B cell (primary cell): ENCODE data around the gene KLK1. TPM values are rescaled to one million over a fixed set of nuclear protein-coding genes. Genes with fewer than 3 reads are reported as not detected.
A peak's percentile ranks its signal among the peaks of the same experiment; 100 is the strongest.

Source experiments
- ATAC-seq: fragments of 200-7000 bp; cut with Tn5 transposase; one replicate; pipeline ENCODE4 v1.10.0; 2021; ENCODE audit warnings: low read depth, mild to moderate bottlenecking, moderate number of reproducible peaks, moderate library complexity
- CTCF ChIA-PET: fragments of 350-600 bp; sonication (Branson Sonifier 250); formaldehyde crosslinking; loops from one replicate; lab custom pipeline; 2021; ENCODE audit warnings: antibody characterized with exemption, inconsistent platforms; lab: Charles Lee
- POLR2A ChIA-PET: fragments of 350-600 bp; sonication (Branson Sonifier 250); formaldehyde crosslinking; loops from one replicate; lab custom pipeline; 2021; ENCODE audit warnings: antibody characterized with exemption; lab: Charles Lee
- DNase-seq: peaks from one replicate; pipeline ENCODE4 v3.0.0; 2013
- H2AFZ ChIP-seq: 2 replicates; pipeline ENCODE4 v1.6.1; 2012; ENCODE audit warnings: mild to moderate bottlenecking, low read depth, low read length; ENCODE audit not compliant: insufficient read depth, poor library complexity, severe bottlenecking
- H3K27ac ChIP-seq, 2 donors: 1 replicate in 1 of 2; 2 replicates in 1 of 2; pipeline ENCODE4 v1.5.1; 2012 to 2013; ENCODE audit warnings: low read length in 2 of 2, mild to moderate bottlenecking in 2 of 2, moderate library complexity in 1 of 2
- H3K27me3 ChIP-seq, 4 experiments: fragments of 200-600 bp in 1 of 4; sonication (generic) in 1 of 4; replicated peaks in 1 of 4; 1 replicate in 2 of 4; 2 replicates in 2 of 4; pipeline versions ENCODE4 v1.6.1 to v1.7.0; 2013 to 2016; ENCODE audit warnings: low read length in 3 of 4, mild to moderate bottlenecking in 2 of 4, mixed read lengths in 1 of 4, moderate library complexity in 1 of 4; ENCODE audit not compliant: insufficient read depth in 4 of 4, control insufficient read depth in 3 of 4; ENCODE audit errors: control extremely low read depth in 1 of 4
- H3K36me3 ChIP-seq, 2 experiments: replicated peaks in 1 of 2; 1 replicate in 1 of 2; 2 replicates in 1 of 2; pipeline versions ENCODE4 v1.6.1 to v1.7.1; 2013; ENCODE audit warnings: low read length in 1 of 2; ENCODE audit not compliant: insufficient read depth in 2 of 2, control insufficient read depth in 1 of 2; ENCODE audit errors: control extremely low read depth in 1 of 2, extremely low read depth in 1 of 2
- H3K4me1 ChIP-seq, 2 donors: fragments of 200-600 bp in 1 of 2; sonication (generic) in 1 of 2; 1 replicate in 1 of 2; 2 replicates in 1 of 2; pipeline versions ENCODE4 v1.5.1 to v1.6.1; 2013 to 2017; ENCODE audit warnings: low read length in 2 of 2; ENCODE audit not compliant: control insufficient read depth in 2 of 2, insufficient read depth in 2 of 2
- H3K4me2 ChIP-seq: replicated peaks from 2 replicates; pipeline ENCODE3; 2012; ENCODE audit warnings: mild to moderate bottlenecking, low read depth, low read length; ENCODE audit not compliant: poor library complexity, severe bottlenecking
- H3K4me3 ChIP-seq, 5 experiments: fragments of 200-600 bp in 1 of 5; sonication (generic) in 1 of 5; 1 replicate in 3 of 5; 2 replicates in 2 of 5; pipeline versions ENCODE4 v1.5.1 to v1.7.0; 2011 to 2016; ENCODE audit warnings: low read length in 4 of 5, mild to moderate bottlenecking in 4 of 5, low read depth in 2 of 5, control low read depth in 1 of 5, moderate library complexity in 1 of 5; ENCODE audit not compliant: insufficient read depth in 1 of 5; ENCODE audit errors: control extremely low read depth in 1 of 5, extremely low read depth in 1 of 5
- H3K79me2 ChIP-seq: fragments of 200-600 bp; sonication (generic); one replicate; pipeline ENCODE4 v1.6.0; 2016; ENCODE audit warnings: low read length; ENCODE audit not compliant: control insufficient read depth, insufficient read depth
- H3K9ac ChIP-seq: fragments of 200-600 bp; sonication (generic); 2 replicates; pipeline ENCODE4 v1.6.1; 2017; ENCODE audit warnings: mild to moderate bottlenecking, low read length, moderate library complexity
- H3K9me3 ChIP-seq, 3 donors: one replicate each; pipeline versions ENCODE4 v1.6.1 to v1.7.1; 2013; ENCODE audit warnings: low read length in 2 of 3; ENCODE audit not compliant: control insufficient read depth in 2 of 3, insufficient read depth in 1 of 3; ENCODE audit errors: control extremely low read depth in 1 of 3
- H4K20me1 ChIP-seq: 2 replicates; pipeline ENCODE4 v1.6.0; 2012; ENCODE audit warnings: mild to moderate bottlenecking, low read length; ENCODE audit not compliant: insufficient read depth, control insufficient read depth, poor library complexity, severe bottlenecking
- H3K27ac Mint-ChIP-seq: one replicate; pipeline ENCODE4 v1.8.0; 2021; ENCODE audit warnings: mixed read lengths
- H3K27me3 Mint-ChIP-seq: one replicate; pipeline ENCODE4 v1.8.0; 2021; ENCODE audit warnings: mixed read lengths
- H3K4me1 Mint-ChIP-seq: one replicate; pipeline ENCODE4 v1.8.0; 2021; ENCODE audit warnings: mixed read lengths
- H3K4me3 Mint-ChIP-seq: one replicate; pipeline ENCODE4 v1.8.0; 2021; ENCODE audit warnings: mixed read lengths
- H3K9me3 Mint-ChIP-seq: one replicate; pipeline ENCODE4 v1.8.0; 2022; ENCODE audit warnings: mixed read lengths; ENCODE audit not compliant: insufficient read depth
- CTCF ChIP-seq: fragments of 200-600 bp; IDR thresholded peaks from one replicate; pipeline ENCODE4 v1.8.0; 2022; ENCODE audit warnings: antibody characterized with exemption, mild to moderate bottlenecking
- EZH2 ChIP-seq: IDR thresholded peaks from 2 replicates; pipeline ENCODE4 v1.6.1; 2012; ENCODE audit warnings: borderline replicate concordance, low read depth, mild to moderate bottlenecking, moderate library complexity, low read length; ENCODE audit not compliant: insufficient read depth, poor library complexity, severe bottlenecking
- WGBS: methylation state at CpG from one replicate; pipeline ENCODE4 v1.1.5; 2013; ENCODE audit warnings: missing lambda C conversion rate; ENCODE audit not compliant: insufficient coverage; 5-methylcytosine and 5-hydroxymethylcytosine counted together
- intact Hi-C: fragments of 100-400 bp; cut with micrococcal nuclease; formaldehyde crosslinking; loops from one replicate; pipeline ENCODE4 v1.10.0; 2022
- polyA plus RNA-seq: library from polyadenylated mRNA; depleted of rRNA; stranded (reverse); fragments of >200 nt; gene quantifications from 2 replicates; pipeline ENCODE4 v1.2.3, GENCODE V29; 2012
- total RNA-seq, 2 donors: library from RNA; stranded (reverse); fragments of 120-200 nt in 1 of 2; gene quantifications; 1 replicate in 1 of 2; 2 replicates in 1 of 2; pipeline versions ENCODE4 v1.2.3 to v1.2.4, GENCODE V29; 2013 to 2022

The KLK1 gene
- total and polyA plus RNA-seq, 2 donors (not counting 1 experiment from before 2014, with no cell fraction given) = 9.5 to 15.2 TPM

- no peak overlapping the region for H3K27ac Mint-ChIP-seq
- intact Hi-C loops = loop anchor here (2.0 to 5.0 kb wide), 2 partner anchors 30 to 62 kb away; no protein-coding TSS in a partner anchor
- WGBS = 35% methylated on average over 11 of the region's 13 CpGs
- H3K27me3 ChIP-seq = peaks cover 0 to 48% (median 2%) of the 10 kb centered on the region in 4 experiments
- H3K4me3 Mint-ChIP-seq = peak overlapping the region; percentile 88
- no peak for DNase-seq
- H3K9ac ChIP-seq = peak overlapping the region; percentile 66
- H3K27ac ChIP-seq = no peak overlapping the region
- H3K36me3 ChIP-seq = no peaks in the 10 kb centered on the region
- peaks cover 26% of the 10 kb centered on the region for H3K4me1 Mint-ChIP-seq
- CTCF ChIA-PET = interaction anchor here (1.2 kb wide), 1 partner anchor 87 kb away, joined by 4 read pairs; no protein-coding TSS in a partner anchor
- peaks cover 0 to 5% (median 0%) of the 10 kb centered on the region in 3 donors for H3K9me3 ChIP-seq
- TF ChIP-seq EZH2 (no peak), CTCF (no peak)
- peak overlapping the region; percentile 73 for H3K4me2 ChIP-seq
- H3K4me3 ChIP-seq = peak overlapping the region in 4 of 5 experiments; percentile 51 to 67 (median 59)
- ATAC-seq = no peak
- peaks cover 11 to 14% of the 10 kb centered on the region in 2 donors for H3K4me1 ChIP-seq
- no peaks in the 10 kb centered on the region for H4K20me1 ChIP-seq
- POLR2A ChIA-PET = no interaction called here
- peaks cover 46% of the 10 kb centered on the region for H3K27me3 Mint-ChIP-seq
- peak overlapping the region; percentile 74 for H2AFZ ChIP-seq
- H3K9me3 Mint-ChIP-seq = no peaks in the 10 kb centered on the region
- H3K79me2 ChIP-seq = no peaks in the 10 kb centered on the region
These were observed 11.7 kb upstream of the KLK1 start for GRCh38 chr19:50835103-50835784.

GRCh38 chr19:50833802-50834167, 10.2 kb upstream of the KLK1 start:
- H3K4me1 ChIP-seq = peaks cover 11 to 14% of the 10 kb centered on the region in 2 donors
- H3K9ac ChIP-seq = no peak overlapping the region
- no peak for DNase-seq
- intact Hi-C loops = loop anchor here (2.0 kb wide), 1 partner anchor 29 kb away; no protein-coding TSS in a partner anchor
- POLR2A ChIA-PET = no interaction called here
- no peaks in the 10 kb centered on the region for H3K79me2 ChIP-seq
- Mint-ChIP-seq H3K4me1 (peaks cover 26% of the 10 kb centered on the region), H3K27ac (no peak overlapping the region), H3K27me3 (peaks cover 47% of the 10 kb centered on the region), H3K9me3 (no peaks in the 10 kb centered on the region), H3K4me3 (no peak overlapping the region)
- H4K20me1 ChIP-seq = no peaks in the 10 kb centered on the region
- no peak overlapping the region for H3K27ac ChIP-seq
- H3K36me3 ChIP-seq = no peaks in the 10 kb centered on the region
- no peak overlapping the region for H3K4me2 ChIP-seq
- H3K27me3 ChIP-seq = peaks cover 0 to 48% (median 2%) of the 10 kb centered on the region in 4 experiments
- 98% methylated on average over 6 of the region's 6 CpGs for WGBS
- no peak overlapping the region for H3K4me3 ChIP-seq
- TF ChIP-seq CTCF (no peak), EZH2 (no peak)
- H3K9me3 ChIP-seq = peaks cover 0 to 5% (median 0%) of the 10 kb centered on the region in 3 donors
- ATAC-seq = no peak
- H2AFZ ChIP-seq = no peak overlapping the region
- CTCF ChIA-PET = no interaction called here
